Activated CD8-positive, alpha-beta T cell treated with anti-CD3 and anti-CD28 coated beads, Interleukin-2, amount 10 ng/mL, durations not matched to agents 7 days and 5 days (primary cell): ENCODE data around the gene SLC17A3. TPM values are rescaled to one million over a fixed set of nuclear protein-coding genes. Genes with fewer than 3 reads are reported as not detected.

Experiments used
- ATAC-seq: fragments of 150-1000 bp; cut with Tn5 transposase; one replicate; pipeline ENCODE4 v1.10.0; 2021; ENCODE audit warnings: moderate library complexity
- CTCF ChIA-PET: fragments of 350-600 bp; sonication (Branson Sonifier 250); formaldehyde crosslinking; loops from one replicate; lab custom pipeline; 2021; ENCODE audit warnings: antibody characterized with exemption; lab: Charles Lee
- POLR2A ChIA-PET: fragments of 350-600 bp; sonication (Branson Sonifier 250); formaldehyde crosslinking; loops from one replicate; lab custom pipeline; 2021; ENCODE audit warnings: antibody characterized with exemption; lab: Charles Lee
- DNase-seq: peaks from one replicate; pipeline ENCODE4 v3.0.0-alpha.2; 2020
- H3K27ac Mint-ChIP-seq: one replicate; pipeline ENCODE4 v1.8.0; 2021; ENCODE audit warnings: mild to moderate bottlenecking, mixed read lengths
- H3K27me3 Mint-ChIP-seq: one replicate; pipeline ENCODE4 v1.8.0; 2021; ENCODE audit warnings: low read depth, mixed read lengths
- H3K36me3 Mint-ChIP-seq: one replicate; pipeline ENCODE4 v1.8.0; 2021; ENCODE audit warnings: low read depth, mixed read lengths
- H3K4me1 Mint-ChIP-seq: one replicate; pipeline ENCODE4 v1.8.0; 2021; ENCODE audit warnings: low read depth, mixed read lengths
- H3K4me3 Mint-ChIP-seq: one replicate; pipeline ENCODE4 v1.8.0; 2021; ENCODE audit warnings: mild to moderate bottlenecking, mixed read lengths
- H3K9me3 Mint-ChIP-seq: one replicate; pipeline ENCODE4 v1.8.0; 2022; ENCODE audit warnings: mixed read lengths; ENCODE audit not compliant: insufficient read depth
- total RNA-seq, 2 experiments: library from RNA; stranded (reverse); gene quantifications; one replicate each; pipeline ENCODE4 v1.2.3, GENCODE V29; 2021

SLC17A3 gene
- total RNA-seq, 2 experiments from 2014 or later, result 0.21 to 0.55 TPM

DNA sequence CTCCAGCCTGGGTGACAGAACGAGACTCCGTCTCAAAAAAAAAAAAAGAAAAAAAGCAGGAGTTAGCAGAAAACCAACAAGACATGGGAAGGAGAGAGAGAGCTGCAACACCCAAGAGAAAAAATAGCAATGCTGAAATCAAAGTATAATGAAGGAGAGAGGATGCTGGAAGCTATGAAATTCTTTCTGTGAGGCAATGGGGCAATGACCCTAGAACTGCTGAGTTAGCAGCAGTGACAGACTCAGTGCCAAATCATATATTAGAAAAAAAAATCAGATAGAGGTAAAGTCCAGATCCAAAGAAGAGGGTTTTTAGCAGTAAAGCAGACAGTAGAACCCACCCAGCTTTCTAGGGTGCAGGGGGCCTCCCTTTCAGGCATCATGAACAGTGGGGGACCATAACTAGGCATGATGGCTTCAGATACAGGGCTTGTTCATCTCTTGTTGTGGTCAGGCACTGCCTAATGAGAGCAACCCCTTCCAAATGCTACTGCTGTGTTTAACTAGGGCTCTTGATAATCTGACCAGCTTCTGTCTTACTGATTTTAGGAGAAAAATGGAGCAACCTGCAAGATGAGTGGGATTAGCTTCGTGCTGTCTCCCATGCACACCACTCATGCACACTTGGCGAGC lies 29.5 kb upstream of the SLC17A3 start:
- Mint-ChIP-seq H3K4me1 (no peaks in the 10 kb centered on the region), H3K36me3 (no peaks in the 10 kb centered on the region), H3K27me3 (peaks cover 11% of the 10 kb centered on the region), H3K4me3 (no peak overlapping the region), H3K27ac (no peak overlapping the region), H3K9me3 (no peaks in the 10 kb centered on the region)
- no peak for DNase-seq
- ChIA-PET CTCF (interaction anchor here (0.6 kb wide), 1 partner anchor 1858 kb away, joined by 3 read pairs; no protein-coding TSS in a partner anchor), POLR2A (no interaction called here)
- no peak for ATAC-seq

DNA sequence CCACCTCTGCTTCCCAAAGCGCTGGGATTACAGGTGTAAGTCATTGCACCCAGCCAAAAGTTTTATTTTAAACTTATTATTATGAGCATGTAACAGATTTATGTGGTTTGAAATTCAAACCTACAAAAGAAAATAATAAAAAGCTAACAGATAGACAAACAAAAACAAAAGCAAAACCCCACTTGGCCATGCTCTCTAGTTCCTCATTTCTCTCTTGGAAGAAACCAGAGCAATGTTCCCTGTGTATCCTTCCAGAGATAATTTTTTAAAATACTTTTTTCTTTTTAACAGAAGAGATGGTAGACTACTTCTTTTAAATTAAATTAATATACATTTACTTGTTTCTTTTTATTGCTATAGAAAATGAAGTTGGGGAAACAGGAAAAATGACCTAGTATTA lies 28.0 kb upstream of the SLC17A3 start:
- ChIA-PET CTCF (interaction anchor here (0.8 to 1.2 kb wide), 3 partner anchors 34 to 60 kb away, joined by 3 read pairs; no protein-coding TSS in a partner anchor), POLR2A (no interaction called here)
- Mint-ChIP-seq H3K4me3 (no peak overlapping the region), H3K36me3 (no peaks in the 10 kb centered on the region), H3K4me1 (no peaks in the 10 kb centered on the region), H3K27ac (no peak overlapping the region), H3K9me3 (no peaks in the 10 kb centered on the region), H3K27me3 (peaks cover 7% of the 10 kb centered on the region)
- ATAC-seq (no peak), DNase-seq (no peak)

DNA sequence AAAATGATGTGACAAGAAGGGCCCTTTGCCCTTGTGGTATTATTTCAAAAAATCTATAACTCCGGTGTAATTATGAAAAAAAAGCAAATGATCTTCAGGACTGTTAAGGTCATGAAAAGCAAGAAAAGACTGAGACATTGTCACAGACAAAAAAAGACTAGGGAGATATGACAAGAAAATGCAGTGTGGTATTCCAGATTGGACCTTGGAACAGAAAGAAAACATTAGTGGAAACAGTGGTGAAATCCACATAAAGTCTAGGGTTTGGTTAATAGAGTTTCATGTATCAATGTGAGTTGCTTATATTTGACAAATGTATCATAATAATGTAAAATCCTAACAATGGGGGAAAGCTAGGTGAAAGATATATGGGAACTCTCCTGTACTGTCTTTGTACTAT lies 26.8 kb upstream of the SLC17A3 start:
- DNase-seq (no peak), ATAC-seq (no peak)
- ChIA-PET CTCF (interaction anchor here (1.1 to 1.2 kb wide), 3 partner anchors 41 to 102 kb away, joined by 3 read pairs; no protein-coding TSS in a partner anchor), POLR2A (no interaction called here)
- Mint-ChIP-seq H3K27me3 (peaks cover 7% of the 10 kb centered on the region), H3K36me3 (no peaks in the 10 kb centered on the region), H3K4me3 (no peak overlapping the region), H3K4me1 (no peaks in the 10 kb centered on the region), H3K9me3 (no peaks in the 10 kb centered on the region), H3K27ac (no peak overlapping the region)

DNA sequence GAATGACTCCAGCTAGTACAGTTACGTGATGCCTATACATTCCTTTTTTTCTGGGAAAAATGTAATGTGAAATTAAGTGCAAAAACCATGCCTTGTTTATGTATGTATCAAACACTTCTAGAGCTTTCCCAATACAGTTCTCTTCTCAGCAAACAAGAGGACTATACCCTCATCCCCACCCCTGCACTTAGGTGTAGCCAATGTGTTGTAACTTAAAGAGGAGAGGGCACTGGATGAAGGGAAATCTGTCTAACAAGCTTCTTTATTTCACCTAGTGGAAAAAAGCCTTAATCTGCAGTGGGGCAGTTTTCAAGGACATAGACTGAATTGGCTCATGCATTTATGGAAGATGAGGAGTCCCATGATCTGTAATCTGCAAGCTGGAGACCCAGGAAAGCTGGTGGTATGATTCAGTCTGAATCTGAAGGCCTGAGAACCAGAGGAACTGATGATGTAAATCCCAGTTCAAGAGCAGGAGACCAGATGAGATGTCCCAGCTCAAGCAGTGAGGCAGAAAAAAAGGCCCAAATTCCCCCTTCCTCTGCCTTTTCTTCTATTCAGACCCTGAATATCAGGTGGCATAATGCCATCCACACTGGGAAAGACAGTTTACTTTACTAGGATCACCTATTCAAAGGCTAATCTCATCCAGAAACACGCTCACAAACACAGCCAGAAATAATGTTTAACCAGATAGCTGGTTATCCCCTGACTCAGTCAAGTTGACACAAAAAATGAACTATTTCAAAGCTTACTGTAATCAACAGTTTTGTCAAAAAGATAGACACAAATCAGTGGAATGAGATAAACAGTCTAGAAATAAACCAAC lies 25.8 kb upstream of the SLC17A3 start:
- no peak overlapping the region for H3K4me3 Mint-ChIP-seq
- ChIA-PET POLR2A (interaction anchor here (0.6 kb wide), 1 partner anchor 9 kb away, joined by 3 read pairs; no protein-coding TSS in a partner anchor), CTCF (interaction anchor here (1.0 to 1.3 kb wide), 4 partner anchors 9 to 179 kb away, joined by 3 to 5 read pairs (median 4); no protein-coding TSS in a partner anchor)
- no peaks in the 10 kb centered on the region for H3K9me3 Mint-ChIP-seq
- peaks cover 2% of the 10 kb centered on the region for H3K27me3 Mint-ChIP-seq
- no peaks in the 10 kb centered on the region for H3K4me1 Mint-ChIP-seq
- DNase-seq (no peak), ATAC-seq (no peak)
- no peak overlapping the region for H3K27ac Mint-ChIP-seq
- no peaks in the 10 kb centered on the region for H3K36me3 Mint-ChIP-seq

DNA sequence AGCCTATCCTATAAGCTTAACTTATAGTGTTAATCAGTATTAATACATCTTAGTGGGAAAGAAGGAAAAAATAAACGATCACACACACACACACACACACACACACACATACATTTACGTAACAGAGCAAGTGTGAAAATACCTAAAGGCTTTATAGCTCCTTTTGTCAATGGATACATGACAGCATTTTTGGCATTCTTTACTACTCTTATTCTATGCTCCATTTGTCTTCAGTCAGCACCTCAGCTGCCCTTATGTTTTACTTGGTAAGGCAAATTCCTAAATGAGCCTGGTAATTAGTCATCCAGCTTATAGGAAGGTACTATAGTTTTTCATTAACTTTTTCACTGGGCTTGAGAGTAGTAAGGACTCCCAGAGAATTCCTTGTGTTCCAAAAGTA lies 25.1 kb upstream of the SLC17A3 start:
- CTCF ChIA-PET, result interaction anchor here (1.0 to 1.3 kb wide), 3 partner anchors 8 to 179 kb away, joined by 4 to 5 read pairs (median 5); no protein-coding TSS in a partner anchor
- H3K27me3 Mint-ChIP-seq, result peaks cover 2% of the 10 kb centered on the region
- no peak overlapping the region for H3K4me3 Mint-ChIP-seq
- H3K9me3 Mint-ChIP-seq, result no peaks in the 10 kb centered on the region
- no peaks in the 10 kb centered on the region for H3K36me3 Mint-ChIP-seq
- H3K4me1 Mint-ChIP-seq, result no peaks in the 10 kb centered on the region
- no peak for ATAC-seq
- no peak overlapping the region for H3K27ac Mint-ChIP-seq
- POLR2A ChIA-PET, result no interaction called here
- DNase-seq, result no peak

DNA sequence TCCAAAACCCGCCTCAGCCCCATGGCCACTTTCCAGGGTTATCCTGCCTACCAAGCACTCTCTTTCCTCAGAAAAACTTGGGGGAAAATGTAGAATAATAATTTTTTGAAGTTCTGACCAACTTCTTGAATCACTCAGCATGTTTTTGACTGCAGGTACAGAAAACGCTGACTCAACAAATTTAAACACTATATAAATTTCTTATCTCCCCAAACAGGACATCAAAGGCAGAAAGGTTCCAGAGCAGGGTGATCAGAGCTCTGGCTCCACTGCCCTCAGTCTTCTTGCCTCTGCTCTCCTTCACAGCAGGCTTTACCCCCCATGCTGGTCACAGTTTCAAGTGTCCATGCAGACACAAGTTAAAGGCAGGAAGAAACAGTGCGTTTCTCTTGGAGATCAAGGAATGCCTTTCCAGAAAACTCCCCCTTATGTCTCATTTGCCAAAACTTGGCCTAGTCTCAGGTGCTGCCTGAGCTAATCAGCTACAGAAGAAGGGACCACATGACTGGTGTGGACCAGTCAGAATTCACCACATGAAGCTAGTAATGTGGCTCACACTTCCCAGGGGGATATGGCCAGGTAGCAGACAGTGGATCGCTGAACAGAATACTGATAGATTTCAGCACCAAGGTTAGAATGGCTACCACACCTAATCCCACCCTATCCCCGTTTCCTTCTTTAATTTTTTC lies 24.4 kb upstream of the SLC17A3 start:
- Mint-ChIP-seq H3K4me3 (no peak overlapping the region), H3K4me1 (no peaks in the 10 kb centered on the region), H3K9me3 (no peaks in the 10 kb centered on the region), H3K27ac (no peak overlapping the region), H3K36me3 (no peaks in the 10 kb centered on the region), H3K27me3 (peaks cover 2% of the 10 kb centered on the region)
- ATAC-seq (no peak), DNase-seq (no peak)
- POLR2A ChIA-PET, result no interaction called here
- CTCF ChIA-PET, result interaction anchor here (1.0 to 1.3 kb wide), 2 partner anchors 28 to 178 kb away, joined by 5 read pairs; no protein-coding TSS in a partner anchor

DNA sequence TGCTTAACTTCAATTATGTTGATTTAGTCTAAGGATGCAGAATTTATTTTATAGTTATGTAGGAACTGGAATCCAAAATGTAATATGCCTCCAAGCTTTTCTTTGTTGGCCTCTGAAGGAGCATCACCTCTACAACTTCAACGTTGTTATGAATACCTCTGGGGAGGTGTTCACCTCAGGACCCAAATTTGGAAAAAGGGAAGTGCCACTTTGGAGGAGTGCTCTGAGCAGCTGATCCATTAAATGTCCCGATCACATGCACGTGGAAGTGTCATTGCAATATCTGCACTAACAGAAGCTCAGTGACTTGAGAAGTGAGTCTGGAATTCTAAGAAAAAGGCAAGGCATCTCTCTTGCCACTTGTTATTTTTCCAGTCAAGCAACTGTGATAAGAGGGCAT lies 22.2 kb upstream of the SLC17A3 start:
- H3K4me3 Mint-ChIP-seq, result no peak overlapping the region
- POLR2A ChIA-PET, result no interaction called here
- CTCF ChIA-PET, result no interaction called here

DNA sequence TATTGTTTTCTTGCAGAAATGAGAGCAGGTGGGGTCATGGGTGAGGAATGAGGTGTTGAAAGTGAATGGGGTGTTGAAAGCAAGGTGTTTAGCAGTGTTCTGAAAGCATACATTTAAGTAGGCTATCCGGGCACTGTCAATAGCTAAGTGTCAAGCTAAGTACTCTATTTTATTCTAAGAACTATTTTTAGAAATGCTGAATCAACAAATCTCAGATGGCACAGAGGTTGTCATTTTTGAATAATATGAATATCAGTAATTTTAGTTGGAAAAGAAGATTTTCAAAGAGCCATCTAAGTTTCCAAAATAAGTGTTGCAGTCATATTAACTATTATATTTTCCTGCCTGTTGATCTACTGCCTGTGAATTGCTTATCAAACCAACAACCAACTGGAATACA lies 21.7 kb upstream of the SLC17A3 start:
- ATAC-seq, result no peak
- ChIA-PET POLR2A (no interaction called here), CTCF (no interaction called here)
- Mint-ChIP-seq H3K4me1 (no peaks in the 10 kb centered on the region), H3K36me3 (no peaks in the 10 kb centered on the region), H3K4me3 (no peak overlapping the region), H3K27ac (no peak overlapping the region), H3K9me3 (no peaks in the 10 kb centered on the region), H3K27me3 (peaks cover 13% of the 10 kb centered on the region)
- no peak for DNase-seq

More for the DNA sequence above, 22.2 kb upstream of the SLC17A3 start:
- Mint-ChIP-seq H3K36me3 (no peaks in the 10 kb centered on the region), H3K27me3 (peaks cover 14% of the 10 kb centered on the region), H3K9me3 (no peaks in the 10 kb centered on the region), H3K27ac (no peak overlapping the region), H3K4me1 (no peaks in the 10 kb centered on the region)
- DNase-seq (no peak), ATAC-seq (no peak)

DNA sequence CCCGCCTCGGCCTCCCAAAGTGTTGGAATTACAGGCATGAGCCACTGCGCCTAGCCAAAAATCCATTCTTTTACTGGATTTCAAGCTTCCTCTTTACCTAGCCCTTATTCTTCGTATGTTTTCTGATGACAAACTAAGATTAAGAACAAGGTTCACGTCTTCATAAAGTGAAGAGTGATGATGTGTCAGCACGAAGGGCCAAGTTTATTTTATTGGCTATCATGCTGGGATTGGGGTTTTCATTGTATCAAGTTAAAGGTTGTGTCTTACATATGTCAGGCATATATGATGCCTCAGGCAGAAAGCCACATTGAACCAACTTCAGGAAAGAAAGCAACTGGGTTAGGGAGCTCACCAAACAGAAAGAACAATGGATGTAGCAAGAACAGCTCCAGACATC lies 19.7 kb upstream of the SLC17A3 start:
- ChIA-PET CTCF (no interaction called here), POLR2A (no interaction called here)
- DNase-seq (no peak), ATAC-seq (no peak)
- Mint-ChIP-seq H3K4me1 (no peaks in the 10 kb centered on the region), H3K27ac (no peak overlapping the region), H3K9me3 (no peaks in the 10 kb centered on the region), H3K4me3 (no peak overlapping the region), H3K27me3 (peaks cover 21% of the 10 kb centered on the region), H3K36me3 (no peaks in the 10 kb centered on the region)

DNA sequence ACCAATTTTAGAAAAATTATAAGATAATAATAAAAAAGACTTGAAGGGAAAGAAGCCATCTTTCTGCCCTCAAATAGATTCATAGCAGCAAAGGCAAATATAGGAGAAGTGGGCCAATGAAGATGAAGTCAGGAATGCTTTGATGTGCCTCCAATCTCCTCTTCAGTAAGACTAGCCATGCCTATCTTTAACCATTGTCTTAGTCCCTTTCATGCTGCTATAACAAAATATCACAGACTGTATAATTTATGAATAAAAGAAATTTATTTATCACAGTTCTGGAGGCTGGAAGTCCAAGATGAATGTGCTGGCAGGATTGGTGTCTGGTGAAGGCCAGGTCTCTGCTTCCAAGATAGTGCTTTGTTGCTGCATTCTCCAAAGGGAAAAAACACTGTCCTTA lies 18.8 kb upstream of the SLC17A3 start:
- Mint-ChIP-seq H3K36me3 (no peaks in the 10 kb centered on the region), H3K27ac (no peak overlapping the region), H3K4me3 (no peak overlapping the region), H3K4me1 (no peaks in the 10 kb centered on the region), H3K27me3 (peaks cover 21% of the 10 kb centered on the region), H3K9me3 (no peaks in the 10 kb centered on the region)
- ChIA-PET POLR2A (no interaction called here), CTCF (no interaction called here)
- no peak for DNase-seq
- no peak for ATAC-seq

DNA sequence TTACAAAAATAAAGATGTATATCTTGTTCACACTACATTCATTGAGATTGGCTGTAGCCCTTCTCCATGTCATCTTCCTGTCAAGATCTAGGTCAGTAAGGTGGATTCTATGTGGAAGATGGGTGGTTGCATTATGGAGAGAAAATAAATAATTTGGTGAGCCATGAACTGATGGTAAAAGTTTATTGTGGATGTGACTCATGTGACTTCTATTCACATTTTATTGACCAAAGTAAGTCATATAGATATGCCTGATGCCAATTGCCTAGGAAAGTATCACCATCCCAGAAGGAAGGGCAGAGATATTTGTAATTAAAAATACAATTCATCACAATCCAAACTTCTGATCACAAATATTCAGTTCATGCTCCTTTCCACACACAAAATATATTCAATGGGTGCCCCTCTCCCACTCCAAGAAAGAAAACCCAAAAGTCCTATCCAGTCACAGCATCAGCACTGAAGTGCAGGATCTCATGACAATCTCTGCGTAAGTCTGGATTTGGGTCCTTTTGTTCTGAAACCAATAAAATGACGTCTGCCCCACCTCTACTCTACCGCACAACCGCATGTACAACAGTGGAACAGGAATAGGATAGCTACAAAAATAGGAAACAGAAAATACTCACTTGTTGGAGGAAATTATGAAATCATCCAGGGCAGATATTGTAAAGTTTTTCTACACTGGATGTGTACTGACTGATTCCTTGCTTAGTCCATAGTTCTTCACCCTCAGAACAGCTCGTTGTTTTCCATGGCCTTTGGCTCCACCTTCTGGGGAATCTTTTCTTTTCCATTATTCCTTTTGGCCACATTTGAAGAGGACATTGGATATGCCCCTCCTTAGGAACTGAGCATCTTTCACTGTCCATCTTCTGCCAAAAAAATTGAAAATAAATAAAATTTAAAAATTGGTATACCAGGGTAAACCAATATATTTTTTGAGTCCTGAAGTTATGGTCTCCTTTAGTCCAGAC lies 16.1 kb upstream of the SLC17A3 start:
- ChIA-PET POLR2A (no interaction called here), CTCF (interaction anchor here (0.6 to 1.9 kb wide), 5 partner anchors 9 to 172 kb away, joined by 3 to 4 read pairs (median 4); no protein-coding TSS in a partner anchor)
- H3K4me1 Mint-ChIP-seq, result no peaks in the 10 kb centered on the region
- H3K36me3 Mint-ChIP-seq, result no peaks in the 10 kb centered on the region
- peaks cover 23% of the 10 kb centered on the region for H3K27me3 Mint-ChIP-seq
- no peak overlapping the region for H3K27ac Mint-ChIP-seq
- no peaks in the 10 kb centered on the region for H3K9me3 Mint-ChIP-seq
- no peak for ATAC-seq
- H3K4me3 Mint-ChIP-seq, result no peak overlapping the region
- DNase-seq, result peak; percentile 25
